HepG2 (cell line): ENCODE data around the gene CORO1A. TPM values are rescaled to one million over a fixed set of nuclear protein-coding genes. Genes with fewer than 3 reads are reported as not detected.

Experiments
- ATRX ChIP-seq: sonication (generic); formaldehyde crosslinking; IDR thresholded peaks from 2 replicates; pipeline ENCODE4 v1.4.0; 2020; ENCODE audit warnings: missing genetic modification reagents, borderline replicate concordance
- BATF2 ChIP-seq: sonication (generic); formaldehyde crosslinking; IDR thresholded peaks from 2 replicates; pipeline ENCODE4 v1.8.0; 2022; ENCODE audit warnings: mild to moderate bottlenecking, missing genetic modification reagents, moderate library complexity
- BHLHE40 ChIP-seq: IDR thresholded peaks from 2 replicates; pipeline ENCODE4 v1.6.1; 2011; ENCODE audit warnings: low read length, improper control_type of control experiment
- HES4 ChIP-seq: sonication (generic); formaldehyde crosslinking; IDR thresholded peaks from 2 replicates; pipeline ENCODE4 v1.9.0; 2021; ENCODE audit warnings: mild to moderate bottlenecking, missing genetic modification reagents, borderline replicate concordance
- HNRNPK ChIP-seq: fragments of 200-400 bp; formaldehyde crosslinking; IDR thresholded peaks from 2 replicates; pipeline ENCODE4 v1.6.1; 2018; ENCODE audit warnings: low read length, low read depth, moderate library complexity, mild to moderate bottlenecking; ENCODE audit not compliant: poor library complexity, severe bottlenecking
- JUND ChIP-seq: sonication (generic); formaldehyde crosslinking; IDR thresholded peaks from 2 replicates; pipeline ENCODE4 v1.8.0; 2022; ENCODE audit warnings: mild to moderate bottlenecking, missing genetic modification reagents
- MBNL3 ChIP-seq: fragments of 250-450 bp; sonication (Bioruptor Pico); conservative IDR thresholded peaks from 2 replicates; pipeline ENCODE4 v1.8.0; 2022; ENCODE audit warnings: mild to moderate bottlenecking, inconsistent platforms
- NFE2L2 ChIP-seq: fragments of 150-350 bp; IDR thresholded peaks from 2 replicates; pipeline ENCODE4 v1.6.1; 2014; ENCODE audit warnings: low read length
- NFYC ChIP-seq: IDR thresholded peaks from 2 replicates; pipeline ENCODE4 v1.6.1; 2016; ENCODE audit warnings: missing genetic modification reagents, missing compliant biosample characterization
- NR2F6 ChIP-seq, 2 experiments: IDR thresholded peaks; 2 replicates each; pipeline ENCODE4 v1.6.1; 2016; ENCODE audit warnings: antibody characterized with exemption in 1 of 2, mild to moderate bottlenecking in 1 of 2
- RBM22 ChIP-seq: fragments of 200-400 bp; formaldehyde crosslinking; optimal IDR thresholded peaks from 2 replicates; pipeline ENCODE3; 2017; ENCODE audit warnings: mild to moderate bottlenecking, low read length, moderate library complexity
- SAP130 ChIP-seq: IDR thresholded peaks from 2 replicates; pipeline ENCODE4 v1.6.1; 2016; ENCODE audit warnings: low read depth
- ZBTB20 ChIP-seq: sonication (generic); formaldehyde crosslinking; IDR thresholded peaks from 2 replicates; pipeline ENCODE4 v1.8.1; 2023; ENCODE audit warnings: missing genetic modification reagents, low read depth, mild to moderate bottlenecking, borderline replicate concordance
- ZFP1 ChIP-seq: IDR thresholded peaks from 2 replicates; pipeline ENCODE4 v1.6.1; 2016
- ZNF256 ChIP-seq: sonication (generic); formaldehyde crosslinking; conservative IDR thresholded peaks from 2 replicates; pipeline ENCODE4 v1.4.0; 2020; ENCODE audit warnings: missing genetic modification reagents
- ZNF275 ChIP-seq: sonication (generic); formaldehyde crosslinking; IDR thresholded peaks from 2 replicates; pipeline ENCODE4 v1.8.0; 2022; ENCODE audit warnings: missing genetic modification reagents, mild to moderate bottlenecking, inconsistent platforms, borderline replicate concordance
- ZNF407 ChIP-seq: sonication (generic); formaldehyde crosslinking; IDR thresholded peaks from one replicate; pipeline ENCODE4 v1.5.1; 2020; ENCODE audit warnings: mild to moderate bottlenecking, missing genetic modification reagents; ENCODE audit errors: not compliant biosample characterization
- ZNF550 ChIP-seq: sonication (generic); formaldehyde crosslinking; IDR thresholded peaks from 2 replicates; pipeline ENCODE4 v1.4.0; 2020; ENCODE audit warnings: mild to moderate bottlenecking, missing genetic modification reagents, borderline replicate concordance
- ZNF7 ChIP-seq: IDR thresholded peaks from 2 replicates; pipeline ENCODE4 v1.6.1; 2016; ENCODE audit warnings: missing biosample characterization, missing genetic modification reagents
- ZNF891 ChIP-seq: sonication (generic); formaldehyde crosslinking; IDR thresholded peaks from 2 replicates; pipeline ENCODE4 v1.5.0; 2020; ENCODE audit warnings: mild to moderate bottlenecking, missing genetic modification reagents
- polyA plus RNA-seq, 8 experiments: library from polyadenylated mRNA; depleted of rRNA in 3 of 8; stranded (reverse) in 7 of 8; unstranded in 1 of 8; fragments of >200 nt; fragmentation: Illumina TruSeq in 4 of 8; extraction: Trizol in 4 of 8; gene quantifications; 2 replicates each; pipeline versions ENCODE4 v1.2.1 to v1.2.3, GENCODE V29; 2011 to 2016; ENCODE audit warnings: low read depth in 4 of 8, missing spikeins in 1 of 8, mixed read lengths in 1 of 8; ENCODE audit not compliant: insufficient read depth in 1 of 8
- total RNA-seq, 5 experiments: library from RNA; depleted of rRNA; stranded (reverse); fragments of >200 nt; fragmentation: Illumina TruSeq; extraction: Trizol; gene quantifications; 2 replicates each; pipeline ENCODE4 v1.2.3, GENCODE V29; 2016; ENCODE audit warnings: low read depth in 1 of 5

The CORO1A gene
- total and polyA plus RNA-seq, 2 of the 13 experiments (the other 11 are each of a cell fraction or from before 2014, with no cell fraction given) = 6.5 to 12.9 TPM

GRCh38 chr16:30186782-30187555, 3.6 kb downstream of the CORO1A start (continued):
- TF ChIP-seq NR2F6 (IDR thresholded peaks at IDR 0.05) = peak; percentile 89
- peak; percentile 91; the same call in 1 of the 2 replicates for TF ChIP-seq NR2F6 (CRISPR knock-in tag; IDR thresholded peaks at IDR 0.05)
- 0 out of 2 replicates have a peak, but pooled peaks have one; percentile 15 for TF ChIP-seq ZNF891 (CRISPR knock-in tag)
- no peak for TF ChIP-seq NFYC (CRISPR knock-in tag)
- TF ChIP-seq HNRNPK = no peak
- TF ChIP-seq JUND (CRISPR knock-in tag) = peak; percentile 38; the same call in 1 of the 2 replicates
- 0 out of 2 replicates have a peak, but pooled peaks have one; percentile 7 for TF ChIP-seq ZNF7 (CRISPR knock-in tag)
- no peak for TF ChIP-seq ZNF275
- 0 out of 2 replicates have a peak, but pooled peaks have one; percentile 28 for TF ChIP-seq ZNF550
- peak; percentile 24; the same call in 1 of the 2 replicates for TF ChIP-seq BHLHE40
- peak; percentile 26 for TF ChIP-seq RBM22
- TF ChIP-seq SAP130 (CRISPR knock-in tag) = no peak
- TF ChIP-seq ZBTB20 (CRISPR knock-in tag) = no peak
- TF ChIP-seq HES4 = no peak
- TF ChIP-seq ATRX (CRISPR knock-in tag) = no peak
- no peak for TF ChIP-seq ZNF407
- no peak for TF ChIP-seq ZNF256 (CRISPR knock-in tag)
- TF ChIP-seq ZFP1 = no peak
- TF ChIP-seq NFE2L2 = no peak
- TF ChIP-seq MBNL3 (CRISPR knock-in tag) = no peak
- TF ChIP-seq BATF2 = 0 out of 2 replicates have a peak, but pooled peaks have one; percentile 62
